Muscle layer of duodenum (tissue), 2 donors: ENCODE data around the gene RASD1.
A peak's percentile ranks its signal among the peaks of the same experiment; 100 is the strongest.

Experiments used
- H3K27ac ChIP-seq: one replicate; pipeline ENCODE4 v1.7.0; 2013; ENCODE audit warnings: mild to moderate bottlenecking, low read length
- H3K27me3 ChIP-seq: one replicate; pipeline ENCODE4 v1.7.0; 2013; ENCODE audit warnings: low read depth, mild to moderate bottlenecking, control low read depth, low read length
- H3K36me3 ChIP-seq, 2 donors: one replicate each; pipeline ENCODE4 v1.7.0; 2013; ENCODE audit warnings: low read length in 2 of 2, control low read depth in 1 of 2, mild to moderate bottlenecking in 1 of 2; ENCODE audit not compliant: insufficient read depth in 2 of 2, control insufficient read depth in 1 of 2
- H3K4me1 ChIP-seq, 2 donors: one replicate each; pipeline ENCODE4 v1.7.0; 2013; ENCODE audit warnings: low read length in 2 of 2, mild to moderate bottlenecking in 2 of 2, control low read depth in 1 of 2, moderate library complexity in 1 of 2; ENCODE audit not compliant: insufficient read depth in 2 of 2, control insufficient read depth in 1 of 2
- H3K4me3 ChIP-seq, 2 donors: one replicate each; pipeline ENCODE4 v1.7.0; 2013; ENCODE audit warnings: low read length in 2 of 2, low read depth in 1 of 2, mild to moderate bottlenecking in 1 of 2
- H3K9me3 ChIP-seq, 2 donors: one replicate each; pipeline ENCODE4 v1.7.0; 2013; ENCODE audit warnings: low read length in 2 of 2, control low read depth in 1 of 2, mild to moderate bottlenecking in 1 of 2; ENCODE audit not compliant: control insufficient read depth in 1 of 2
- donor health status: healthy.

Gene RASD1

GRCh38 chr17:17496189-17497064 is at the start of gene RASD1:
TSS of gene RASD1 (minus strand) at chr17:17496395. CDS start at chr17:17496181, 214 bp downstream.
- Histone ChIP-seq H3K27me3 (no peaks in the 10 kb centered on the region), H3K4me3 (peak within 1 kb of the TSS; percentile 53 to 71), H3K9me3 (no peaks in the 10 kb centered on the region), H3K4me1 (peaks cover 0 to 22% of the 10 kb centered on the region in 2 donors), H3K27ac (no peak within 1 kb of the TSS), H3K36me3 (peaks cover 11 to 16% of the 10 kb centered on the region in 2 donors)

DNA sequence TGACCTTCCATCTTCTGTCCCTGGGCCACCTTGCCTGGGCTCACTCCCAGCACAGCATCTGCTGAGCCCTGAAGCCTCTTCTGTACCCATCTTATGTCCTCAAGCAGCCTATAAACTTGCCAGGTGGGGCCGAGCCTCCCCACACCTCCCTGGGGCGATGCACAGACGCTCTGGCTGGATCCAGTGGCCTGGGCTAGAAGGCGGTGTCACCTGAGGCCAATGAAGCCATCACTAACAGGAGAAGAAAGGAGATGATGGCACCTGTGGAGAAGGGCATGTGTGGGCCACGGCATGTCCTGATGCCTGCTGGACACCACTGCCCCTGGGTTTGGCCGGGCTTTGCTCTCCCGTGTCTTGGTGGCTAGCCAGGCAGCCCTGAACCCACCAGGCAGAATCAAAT is 49.8 kb upstream of the RASD1 start:
- Histone ChIP-seq H3K4me3 (no peak overlapping the region), H3K27me3 (no peaks in the 10 kb centered on the region), H3K4me1 (peaks cover 0 to 16% of the 10 kb centered on the region in 2 donors), H3K9me3 (no peaks in the 10 kb centered on the region), H3K27ac (no peak overlapping the region), H3K36me3 (no peaks in the 10 kb centered on the region)

- no peak overlapping the region for H3K4me3 ChIP-seq
- peaks cover 0 to 16% of the 10 kb centered on the region in 2 donors for H3K4me1 ChIP-seq
- H3K27me3 ChIP-seq, result no peaks in the 10 kb centered on the region
- H3K27ac ChIP-seq, result no peak overlapping the region
- H3K9me3 ChIP-seq, result no peaks in the 10 kb centered on the region
- H3K36me3 ChIP-seq, result no peaks in the 10 kb centered on the region
Observed at GRCh38 chr17:17545031-17545820, 49.0 kb upstream of the RASD1 start.

- no peaks in the 10 kb centered on the region for H3K27me3 ChIP-seq
- no peak overlapping the region for H3K27ac ChIP-seq
- peaks cover 0 to 16% of the 10 kb centered on the region in 2 donors for H3K4me1 ChIP-seq
- no peaks in the 10 kb centered on the region for H3K36me3 ChIP-seq
- H3K9me3 ChIP-seq, result no peaks in the 10 kb centered on the region
- no peak overlapping the region for H3K4me3 ChIP-seq
Observed at GRCh38 chr17:17542906-17543635, 46.9 kb upstream of the RASD1 start.

DNA sequence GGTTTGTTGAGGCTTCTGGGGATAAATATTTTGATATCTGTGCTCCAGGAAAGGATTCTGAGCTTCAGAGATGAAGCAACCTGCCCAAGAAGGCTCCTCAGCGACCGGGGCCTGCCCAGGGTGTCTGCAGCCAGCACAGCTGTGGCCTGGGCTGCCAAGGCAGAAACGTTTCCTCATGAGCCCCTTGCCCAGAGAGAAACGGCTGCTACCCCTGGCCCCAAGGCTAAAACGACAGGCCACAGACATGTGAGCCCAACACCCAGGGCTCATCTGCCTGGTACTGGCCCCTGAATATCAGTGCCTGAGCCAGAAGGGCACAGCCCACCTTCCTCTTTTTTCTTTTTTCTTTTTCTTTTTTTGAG is 45.4 kb upstream of the RASD1 start:
- no peak overlapping the region for H3K27ac ChIP-seq
- peaks cover 0 to 6% of the 10 kb centered on the region in 2 donors for H3K4me1 ChIP-seq
- no peak overlapping the region for H3K4me3 ChIP-seq
- H3K36me3 ChIP-seq, result no peaks in the 10 kb centered on the region
- no peaks in the 10 kb centered on the region for H3K9me3 ChIP-seq
- H3K27me3 ChIP-seq, result no peaks in the 10 kb centered on the region

DNA sequence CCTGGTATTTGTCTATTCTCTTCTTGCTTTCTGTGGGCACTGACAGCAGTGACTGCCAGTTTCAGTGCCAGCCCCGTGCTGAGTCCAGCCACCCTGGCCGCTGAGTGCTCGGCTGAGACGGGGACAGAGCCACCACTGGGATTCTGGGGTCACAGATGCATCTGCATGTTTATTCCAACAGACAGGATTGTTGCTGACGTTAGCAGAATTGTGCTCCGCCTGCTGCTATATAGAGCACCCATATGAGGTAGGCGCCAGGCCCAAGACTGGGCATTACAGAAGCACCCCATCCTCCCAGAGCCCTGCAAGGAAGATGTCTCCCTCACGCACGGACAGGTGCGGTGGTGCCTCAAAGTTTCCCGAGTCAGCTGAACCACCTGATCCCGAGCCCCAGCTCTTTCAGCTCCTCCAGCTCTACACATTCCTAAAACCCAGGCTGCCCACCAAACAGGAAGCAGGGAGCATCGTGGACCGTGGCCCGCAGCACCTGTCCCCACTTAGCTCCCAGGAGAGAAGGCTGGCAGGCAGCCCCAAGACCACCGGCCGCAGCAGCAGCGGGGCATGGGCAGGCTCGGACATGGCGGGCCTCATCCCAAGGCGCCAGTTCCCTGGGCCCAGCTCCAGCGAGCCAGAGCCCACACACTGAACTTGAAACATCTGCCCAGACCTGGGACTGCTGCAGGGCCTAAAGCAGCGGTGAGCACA is 44.9 kb upstream of the RASD1 start:
- Histone ChIP-seq H3K27ac (no peak overlapping the region), H3K4me1 (peaks cover 0 to 5% of the 10 kb centered on the region in 2 donors), H3K9me3 (no peaks in the 10 kb centered on the region), H3K4me3 (no peak overlapping the region), H3K36me3 (no peaks in the 10 kb centered on the region), H3K27me3 (no peaks in the 10 kb centered on the region)

GRCh38 chr17:17540278-17540906 is 44.2 kb upstream of the RASD1 start:
- Histone ChIP-seq H3K36me3 (no peaks in the 10 kb centered on the region), H3K9me3 (no peaks in the 10 kb centered on the region), H3K27me3 (no peaks in the 10 kb centered on the region), H3K4me3 (no peak overlapping the region), H3K27ac (no peak overlapping the region), H3K4me1 (peaks cover 0 to 9% of the 10 kb centered on the region in 2 donors)

GRCh38 chr17:17539591-17539990 is 43.4 kb upstream of the RASD1 start:
- Histone ChIP-seq H3K4me3 (no peak overlapping the region), H3K27ac (no peak overlapping the region), H3K36me3 (no peaks in the 10 kb centered on the region), H3K27me3 (no peaks in the 10 kb centered on the region), H3K9me3 (no peaks in the 10 kb centered on the region), H3K4me1 (peaks cover 0 to 9% of the 10 kb centered on the region in 2 donors)

- H3K27ac ChIP-seq, result no peak overlapping the region
- H3K36me3 ChIP-seq, result no peaks in the 10 kb centered on the region
- no peak overlapping the region for H3K4me3 ChIP-seq
- H3K27me3 ChIP-seq, result no peaks in the 10 kb centered on the region
- no peaks in the 10 kb centered on the region for H3K9me3 ChIP-seq
- H3K4me1 ChIP-seq, result peaks cover 0 to 9% of the 10 kb centered on the region in 2 donors
Observed at GRCh38 chr17:17538417-17539391, 42.5 kb upstream of the RASD1 start.
